ENCODE data around the gene C14orf39.
"Not testable (repeated sequence)": the region's sequence is repeated elsewhere in the genome, so short reads cannot be mapped to it uniquely, and the experiment has no call there.

C14orf39 gene

GRCh38 chr14:60487211-60487610 lies 1.3 kb upstream of the C14orf39 start:
- Histone ChIP-seq H3K27me3 (ENCODE audit: control insufficient read depth, insufficient read depth, low read length) (peaks cover 51% of the 10 kb centered on the region), H3K4me1 (ENCODE audit: control insufficient read depth, low read depth, low read length) (no peaks in the 10 kb centered on the region), H3K36me3 (ENCODE audit: control insufficient read depth, low read depth, low read length) (no peaks in the 10 kb centered on the region), H3K27ac (ENCODE audit: low read length) (no peak overlapping the region), H3K9ac (ENCODE audit: low read length) (no peak overlapping the region), H3K4me3 (ENCODE audit: low read length) (no peak overlapping the region), H3K9me3 (ENCODE audit: control insufficient read depth, low read depth, low read length) (no peaks in the 10 kb centered on the region)

DNA sequence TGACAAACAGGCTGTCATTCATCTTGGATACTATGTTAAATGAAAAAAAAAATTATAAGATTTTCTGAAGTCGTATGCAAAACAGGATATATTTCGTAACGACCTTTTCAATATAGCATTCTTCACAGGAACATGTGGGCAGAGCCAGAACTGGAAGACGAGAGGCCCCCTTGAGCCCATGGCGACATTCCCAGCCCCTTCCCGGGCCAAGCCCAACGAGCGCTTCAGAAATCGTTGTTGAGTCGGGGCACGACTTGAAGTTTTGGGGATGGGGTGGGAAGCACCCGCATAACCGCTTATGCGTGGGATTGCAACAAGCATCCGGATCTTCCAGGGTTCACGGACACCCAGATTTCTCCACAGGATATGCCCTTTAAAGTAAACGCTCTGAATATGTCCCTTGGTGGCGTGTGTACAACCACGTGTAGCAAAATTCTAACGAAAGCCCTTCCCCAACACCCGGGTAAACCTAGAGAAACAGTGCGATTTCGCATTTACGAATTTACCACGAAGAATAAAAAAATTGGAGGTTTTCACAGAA lies 736 bp downstream of the C14orf39 start:
- Histone ChIP-seq H3K4me3 (ENCODE audit: low read length) (peak overlapping the region; percentile 69), H3K4me1 (ENCODE audit: control insufficient read depth, low read depth, low read length) (no peaks in the 10 kb centered on the region), H3K27ac (ENCODE audit: low read length) (no peak overlapping the region), H3K27me3 (ENCODE audit: control insufficient read depth, insufficient read depth, low read length) (peaks cover 51% of the 10 kb centered on the region), H3K36me3 (ENCODE audit: control insufficient read depth, low read depth, low read length) (no peaks in the 10 kb centered on the region), H3K9me3 (ENCODE audit: control insufficient read depth, low read depth, low read length) (no peaks in the 10 kb centered on the region), H3K9ac (ENCODE audit: low read length) (peak overlapping the region; percentile 62)

DNA sequence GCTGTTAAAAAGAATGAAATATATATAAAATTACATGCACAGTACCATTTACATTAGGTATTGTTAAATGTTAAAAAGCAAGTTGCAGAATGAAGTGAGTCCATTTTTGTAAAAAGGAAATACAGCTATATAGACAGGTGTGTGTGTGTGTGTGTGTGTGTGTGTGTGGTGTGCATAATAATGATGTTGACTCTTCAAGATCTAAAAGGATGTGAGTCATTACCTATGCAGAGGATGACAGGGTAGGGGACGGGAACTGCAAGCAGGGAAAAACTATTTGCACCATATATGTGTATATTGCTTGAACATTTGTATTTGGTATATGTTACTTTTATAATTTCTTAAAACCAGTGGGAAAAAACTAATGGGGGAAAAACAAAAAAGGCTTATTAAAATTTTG lies 3.1 kb downstream of the C14orf39 start:
- H3K4me3 ChIP-seq (ENCODE audit: low read length) = no peak overlapping the region
- H3K27me3 ChIP-seq (ENCODE audit: control insufficient read depth, insufficient read depth, low read length) = peaks cover 34% of the 10 kb centered on the region
- no peak overlapping the region for H3K9ac ChIP-seq (ENCODE audit: low read length)
- no peak overlapping the region for H3K27ac ChIP-seq (ENCODE audit: low read length)
- no peaks in the 10 kb centered on the region for H3K36me3 ChIP-seq (ENCODE audit: control insufficient read depth, low read depth, low read length)
- no peaks in the 10 kb centered on the region for H3K9me3 ChIP-seq (ENCODE audit: control insufficient read depth, low read depth, low read length)
- no peaks in the 10 kb centered on the region for H3K4me1 ChIP-seq (ENCODE audit: control insufficient read depth, low read depth, low read length)

DNA sequence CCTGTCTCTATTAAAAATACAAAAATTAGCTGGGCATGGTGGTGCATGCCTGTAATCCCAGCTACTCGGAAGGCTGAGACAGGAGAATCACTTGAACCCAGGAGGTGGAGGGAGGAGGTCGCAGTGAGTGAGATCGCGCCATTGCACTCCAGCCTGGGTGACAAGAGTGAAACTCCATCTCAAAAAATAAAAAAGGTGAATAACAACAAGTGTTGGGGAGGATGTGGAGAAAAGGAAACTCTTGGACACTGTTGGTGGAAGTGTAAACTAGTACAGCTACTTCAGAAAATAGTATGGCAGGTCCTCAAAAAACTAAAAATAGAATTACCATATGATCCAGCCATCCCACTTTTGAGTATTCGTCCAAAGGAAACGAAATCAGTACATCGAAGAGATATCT lies 5.6 kb downstream of the C14orf39 start:
- not testable (repeated sequence) for H3K4me3 ChIP-seq (ENCODE audit: low read length); H3K9ac ChIP-seq (ENCODE audit: low read length); H3K36me3 ChIP-seq (ENCODE audit: control insufficient read depth, low read depth, low read length); H3K27me3 ChIP-seq (ENCODE audit: control insufficient read depth, insufficient read depth, low read length); H3K9me3 ChIP-seq (ENCODE audit: control insufficient read depth, low read depth, low read length); H3K27ac ChIP-seq (ENCODE audit: low read length); H3K4me1 ChIP-seq (ENCODE audit: control insufficient read depth, low read depth, low read length)

DNA sequence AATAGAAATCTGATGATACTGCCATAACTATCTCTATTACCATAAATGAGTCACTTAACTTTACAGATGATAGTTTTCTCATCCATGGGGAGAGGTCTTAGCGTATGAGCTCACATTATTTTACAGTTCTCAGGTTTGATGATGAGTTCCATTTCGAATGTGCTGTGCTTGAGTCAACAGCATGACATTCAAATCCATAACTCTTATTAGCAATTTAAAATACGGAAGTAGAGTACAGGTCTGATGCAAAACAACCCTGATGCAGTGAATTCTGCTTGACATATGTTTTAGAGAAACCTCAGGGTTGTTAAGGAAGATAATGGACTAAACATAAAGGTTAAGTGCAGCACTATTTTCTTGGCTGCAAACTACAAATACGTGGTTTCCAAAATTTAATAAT lies 30.0 kb downstream of the C14orf39 start:
- no peak overlapping the region for H3K4me3 ChIP-seq (ENCODE audit: low read length)

DNA sequence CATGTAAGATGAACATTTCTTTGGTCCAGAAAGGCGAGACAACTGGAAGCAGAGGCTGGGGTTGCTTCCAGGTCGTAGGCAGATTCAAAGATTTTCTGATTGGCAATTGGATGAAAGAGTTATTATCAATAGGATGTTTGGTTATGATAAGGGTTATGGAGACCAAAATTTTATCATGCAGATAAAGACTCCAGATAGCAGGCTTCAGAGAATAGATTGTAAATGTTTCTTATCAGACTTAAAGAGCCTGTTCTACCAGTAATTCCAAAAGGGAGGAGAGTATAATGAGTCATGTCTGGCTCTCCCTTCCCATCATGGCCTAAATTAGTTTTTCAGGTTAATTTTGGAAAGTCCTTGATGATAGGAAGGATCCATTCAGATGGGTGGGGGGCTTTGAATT lies 55.6 kb downstream of the C14orf39 start:
- Histone ChIP-seq H3K9me3 (ENCODE audit: control insufficient read depth, low read depth, low read length) (peaks cover 5% of the 10 kb centered on the region), H3K27me3 (ENCODE audit: control insufficient read depth, insufficient read depth, low read length) (no peaks in the 10 kb centered on the region), H3K9ac (ENCODE audit: low read length) (no peak overlapping the region), H3K36me3 (ENCODE audit: control insufficient read depth, low read depth, low read length) (no peaks in the 10 kb centered on the region), H3K4me3 (ENCODE audit: low read length) (no peak overlapping the region), H3K4me1 (ENCODE audit: control insufficient read depth, low read depth, low read length) (no peaks in the 10 kb centered on the region), H3K27ac (ENCODE audit: low read length) (no peak overlapping the region)

More for the DNA sequence above, 30.0 kb downstream of the C14orf39 start:
- H3K27me3 ChIP-seq (ENCODE audit: control insufficient read depth, insufficient read depth, low read length) = no peaks in the 10 kb centered on the region
- H3K9ac ChIP-seq (ENCODE audit: low read length) = no peak overlapping the region
- no peaks in the 10 kb centered on the region for H3K9me3 ChIP-seq (ENCODE audit: control insufficient read depth, low read depth, low read length)
- no peaks in the 10 kb centered on the region for H3K4me1 ChIP-seq (ENCODE audit: control insufficient read depth, low read depth, low read length)
- H3K27ac ChIP-seq (ENCODE audit: low read length) = no peak overlapping the region
- no peaks in the 10 kb centered on the region for H3K36me3 ChIP-seq (ENCODE audit: control insufficient read depth, low read depth, low read length)

- Histone ChIP-seq H3K9ac (ENCODE audit: low read length) (no peak overlapping the region), H3K9me3 (ENCODE audit: control insufficient read depth, low read depth, low read length) (no peaks in the 10 kb centered on the region), H3K4me3 (ENCODE audit: low read length) (no peak overlapping the region), H3K27ac (ENCODE audit: low read length) (no peak overlapping the region), H3K4me1 (ENCODE audit: control insufficient read depth, low read depth, low read length) (peaks cover 6% of the 10 kb centered on the region), H3K36me3 (ENCODE audit: control insufficient read depth, low read depth, low read length) (no peaks in the 10 kb centered on the region), H3K27me3 (ENCODE audit: control insufficient read depth, insufficient read depth, low read length) (no peaks in the 10 kb centered on the region)
Measured at GRCh38 chr14:60420050-60420449, 65.8 kb downstream of the C14orf39 start.

DNA sequence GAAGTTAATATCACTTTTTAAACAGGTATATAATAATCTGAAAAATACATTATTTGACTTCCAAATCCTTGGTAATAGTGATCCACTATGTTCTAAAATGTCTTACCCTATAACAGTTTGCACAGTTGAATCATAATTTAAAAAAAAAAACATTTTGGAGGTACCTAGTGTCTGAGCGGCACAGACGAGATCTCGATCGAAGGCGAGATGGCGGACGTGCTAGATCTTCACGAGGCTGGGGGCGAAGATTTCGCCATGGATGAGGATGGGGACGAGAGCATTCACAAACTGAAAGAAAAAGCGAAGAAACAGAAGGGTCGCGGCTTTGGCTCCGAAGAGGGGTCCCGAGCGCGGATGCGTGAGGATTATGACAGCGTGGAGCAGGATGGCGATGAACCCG lies 88.3 kb downstream of the C14orf39 start:
- H3K4me1 ChIP-seq (ENCODE audit: control insufficient read depth, low read depth, low read length); H3K9ac ChIP-seq (ENCODE audit: low read length); H3K27ac ChIP-seq (ENCODE audit: low read length); H3K9me3 ChIP-seq (ENCODE audit: control insufficient read depth, low read depth, low read length); H3K27me3 ChIP-seq (ENCODE audit: control insufficient read depth, insufficient read depth, low read length); H3K4me3 ChIP-seq (ENCODE audit: low read length); H3K36me3 ChIP-seq (ENCODE audit: control insufficient read depth, low read depth, low read length): not testable (repeated sequence)

DNA sequence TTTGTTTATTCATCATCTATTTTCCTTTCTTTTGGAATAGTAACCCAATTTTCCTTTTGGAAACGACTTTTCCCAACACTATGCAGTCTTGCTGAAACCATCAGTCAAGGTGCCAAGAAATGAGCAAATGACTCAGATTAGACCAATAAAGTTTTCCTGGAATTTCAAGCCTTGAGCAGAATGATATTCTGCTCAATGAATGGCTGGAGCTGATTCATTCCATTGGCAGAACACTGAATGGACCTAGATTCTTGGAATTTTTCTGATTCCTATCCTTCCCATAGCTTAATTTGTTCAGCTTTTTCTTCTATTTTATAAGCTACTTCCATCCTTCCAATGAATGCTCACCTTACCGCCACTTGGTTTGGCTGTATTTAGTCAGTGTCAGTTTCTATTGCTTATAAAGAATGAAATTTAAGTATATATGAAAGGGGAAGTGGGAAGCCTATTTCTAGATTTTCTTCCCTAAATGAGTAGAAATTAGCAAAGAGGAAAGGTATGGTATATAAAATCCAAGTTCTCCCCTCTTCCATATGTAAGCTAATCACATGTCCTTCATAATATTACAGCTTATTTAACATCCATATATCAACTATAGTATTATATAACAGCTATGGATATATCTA lies 89.0 kb downstream of the C14orf39 start:
- Histone ChIP-seq H3K27me3 (ENCODE audit: control insufficient read depth, insufficient read depth, low read length) (no peaks in the 10 kb centered on the region), H3K4me1 (ENCODE audit: control insufficient read depth, low read depth, low read length) (no peaks in the 10 kb centered on the region), H3K4me3 (ENCODE audit: low read length) (no peak overlapping the region), H3K36me3 (ENCODE audit: control insufficient read depth, low read depth, low read length) (no peaks in the 10 kb centered on the region), H3K9me3 (ENCODE audit: control insufficient read depth, low read depth, low read length) (no peaks in the 10 kb centered on the region), H3K9ac (ENCODE audit: low read length) (no peak overlapping the region), H3K27ac (ENCODE audit: low read length) (no peak overlapping the region)

Data from iPS-18a (cell line).